KMS-11 (cell line): ENCODE results near the gene IFNA5.

Experiments
- H2AFZ ChIP-seq: fragments of 200-600 bp; sonication (generic); 2 replicates; pipeline ENCODE4 v1.6.1; 2016; ENCODE audit warnings: antibody characterized with exemption, mixed run types, low read depth
- H3K27ac ChIP-seq: fragments of 200-600 bp; sonication (generic); 2 replicates; pipeline ENCODE4 v1.6.1; 2016; ENCODE audit warnings: mild to moderate bottlenecking, mixed run types
- H3K27me3 ChIP-seq: fragments of 200-600 bp; sonication (generic); 2 replicates; pipeline ENCODE4 v1.6.1; 2017; ENCODE audit warnings: mild to moderate bottlenecking, low read depth, mixed run types, moderate library complexity; ENCODE audit not compliant: insufficient read depth
- H3K36me3 ChIP-seq: fragments of 200-600 bp; sonication (generic); 2 replicates; pipeline ENCODE4 v1.6.1; 2017; ENCODE audit warnings: mild to moderate bottlenecking, mixed run types; ENCODE audit not compliant: insufficient read depth
- H3K4me1 ChIP-seq: fragments of 200-600 bp; sonication (generic); 2 replicates; pipeline ENCODE4 v1.6.1; 2016; ENCODE audit warnings: mild to moderate bottlenecking, low read depth, mixed run types; ENCODE audit not compliant: poor library complexity, severe bottlenecking
- H3K4me2 ChIP-seq: fragments of 200-600 bp; sonication (generic); 2 replicates; pipeline ENCODE4 v1.7.0; 2016; ENCODE audit warnings: mild to moderate bottlenecking, mixed run types
- H3K4me3 ChIP-seq: fragments of 200-600 bp; sonication (generic); IDR thresholded peaks from 2 replicates; pipeline ENCODE4 v1.6.1; 2017; ENCODE audit warnings: low read depth, low read length, mixed read lengths; ENCODE audit not compliant: insufficient read depth
- H3K79me2 ChIP-seq: fragments of 200-600 bp; sonication (generic); 2 replicates; pipeline ENCODE4 v1.6.1; 2016; ENCODE audit warnings: low read depth, mixed run types; ENCODE audit not compliant: insufficient read depth
- H3K9ac ChIP-seq: fragments of 200-600 bp; sonication (generic); 2 replicates; pipeline ENCODE4 v1.6.1; 2016; ENCODE audit warnings: mild to moderate bottlenecking, mixed run types
- H4K20me1 ChIP-seq: fragments of 200-600 bp; sonication (generic); 2 replicates; pipeline ENCODE4 v1.6.1; 2016; ENCODE audit warnings: mild to moderate bottlenecking, mixed run types; ENCODE audit not compliant: insufficient read depth
- CTCF ChIP-seq: fragments of 200-600 bp; sonication (generic); conservative IDR thresholded peaks from 2 replicates; pipeline ENCODE4 v1.6.1; 2017; ENCODE audit warnings: low read depth, mild to moderate bottlenecking, antibody characterized with exemption, low read length, moderate library complexity, mixed read lengths

Gene IFNA5

GRCh38 chr9:21311889-21312288 is 6.8 kb upstream of the IFNA5 start:
- no peak overlapping the region for H3K4me3 ChIP-seq
- H3K79me2 ChIP-seq, result no peaks in the 10 kb centered on the region
- H2AFZ ChIP-seq, result no peak overlapping the region
- peaks cover 4% of the 10 kb centered on the region; the same call in 1 of the 2 replicates for H3K27me3 ChIP-seq
- H3K4me2 ChIP-seq, result peak overlapping the region; percentile 17; the same call in 1 of the 2 replicates
- no peak for TF ChIP-seq CTCF
- no peaks in the 10 kb centered on the region for H4K20me1 ChIP-seq
- H3K36me3 ChIP-seq, result no peaks in the 10 kb centered on the region
- H3K4me1 ChIP-seq, result peaks cover 8% of the 10 kb centered on the region
- H3K9ac ChIP-seq, result no peak overlapping the region
- no peak overlapping the region for H3K27ac ChIP-seq

- Histone ChIP-seq H3K4me1 (peaks cover 32% of the 10 kb centered on the region), H3K27me3 (peaks cover 17% of the 10 kb centered on the region; the same call in 1 of the 2 replicates), H3K4me2 (no peak overlapping the region), H3K27ac (no peak overlapping the region), H4K20me1 (no peaks in the 10 kb centered on the region), H3K4me3 (no peak overlapping the region), H3K9ac (no peak overlapping the region), H3K36me3 (no peaks in the 10 kb centered on the region), H3K79me2 (no peaks in the 10 kb centered on the region), H2AFZ (no peak overlapping the region)
- no peak for TF ChIP-seq CTCF
Observed at GRCh38 chr9:21295992-21296391, 9.1 kb downstream of the IFNA5 start.

GRCh38 chr9:21294904-21295538 is 10.1 kb downstream of the IFNA5 start:
- H3K27ac ChIP-seq, result no peak overlapping the region
- no peak overlapping the region for H3K9ac ChIP-seq
- H3K4me2 ChIP-seq, result peak overlapping the region; percentile 27; the same call in 1 of the 2 replicates
- H3K4me3 ChIP-seq, result no peak overlapping the region
- H4K20me1 ChIP-seq, result no peaks in the 10 kb centered on the region
- no peak overlapping the region for H2AFZ ChIP-seq
- H3K36me3 ChIP-seq, result no peaks in the 10 kb centered on the region
- no peak for TF ChIP-seq CTCF
- H3K27me3 ChIP-seq, result peaks cover 17% of the 10 kb centered on the region; the same call in 1 of the 2 replicates
- no peaks in the 10 kb centered on the region for H3K79me2 ChIP-seq
- peaks cover 32% of the 10 kb centered on the region for H3K4me1 ChIP-seq

GRCh38 chr9:21294364-21294774 is 10.7 kb downstream of the IFNA5 start:
- Histone ChIP-seq H3K9ac (no peak overlapping the region), H3K4me2 (peak overlapping the region; percentile 27; the same call in 1 of the 2 replicates), H3K4me1 (peaks cover 32% of the 10 kb centered on the region), H3K36me3 (no peaks in the 10 kb centered on the region), H3K79me2 (no peaks in the 10 kb centered on the region), H3K27me3 (peaks cover 17% of the 10 kb centered on the region; the same call in 1 of the 2 replicates), H3K4me3 (no peak overlapping the region), H3K27ac (no peak overlapping the region), H4K20me1 (no peaks in the 10 kb centered on the region), H2AFZ (no peak overlapping the region)
- TF ChIP-seq CTCF, result no peak
